ENCODE data around the gene GNRH2.

GNRH2 gene

GRCh38 chr20:3084986-3085360, 41.6 kb downstream of the GNRH2 start:
- Mint-ChIP-seq H3K27me3 (peaks cover 61 to 71% of the 10 kb centered on the region in 2 donors), H3K27ac (no peak overlapping the region), H3K4me1 (ENCODE audit: low read depth in 2 of 2) (peaks cover 4 to 7% of the 10 kb centered on the region in 2 donors), H3K4me3 (no peak overlapping the region), H3K9me3 (no peaks in the 10 kb centered on the region), H3K36me3 (ENCODE audit: insufficient read depth) (no peaks in the 10 kb centered on the region)
- ATAC-seq (replicated peaks): no peak
- no peak for DNase-seq

DNA sequence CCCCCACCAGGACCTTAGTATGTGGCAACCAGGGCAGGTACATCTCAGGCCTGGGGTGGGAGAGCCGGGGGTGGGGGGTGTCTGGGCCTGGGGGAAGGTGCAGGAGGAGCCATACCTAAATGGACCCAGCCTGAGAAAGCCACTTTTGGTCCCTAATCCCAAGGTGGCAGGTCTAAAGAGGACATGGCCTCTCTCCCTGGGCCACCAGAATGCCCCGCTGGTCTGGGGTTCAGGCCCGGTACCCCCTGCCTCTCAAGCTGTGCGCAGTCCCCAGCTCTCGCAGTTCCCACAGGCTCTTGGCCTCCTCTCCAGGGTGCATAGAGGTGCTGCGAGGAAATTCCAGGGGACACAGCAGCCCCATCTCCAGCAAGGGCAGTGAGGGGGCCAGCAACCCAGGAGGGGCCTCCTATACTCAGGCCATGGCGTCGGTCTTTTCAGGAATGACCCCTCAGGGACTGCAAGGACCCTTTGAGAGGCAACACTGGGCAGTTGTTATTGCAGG, 42.2 kb downstream of the GNRH2 start:
- Mint-ChIP-seq H3K27me3 (peaks cover 61 to 71% of the 10 kb centered on the region in 2 donors), H3K4me3 (no peak overlapping the region), H3K4me1 (ENCODE audit: low read depth in 2 of 2) (peaks cover 4 to 7% of the 10 kb centered on the region in 2 donors)

GRCh38 chr20:3088031-3088430, 44.6 kb downstream of the GNRH2 start:
- Mint-ChIP-seq H3K36me3 (ENCODE audit: insufficient read depth) (no peaks in the 10 kb centered on the region), H3K27me3 (peaks cover 61 to 72% of the 10 kb centered on the region in 2 donors)
- DNase-seq: no peak

More for the DNA sequence above, 42.2 kb downstream of the GNRH2 start:
- no peaks in the 10 kb centered on the region for H3K36me3 Mint-ChIP-seq (ENCODE audit: insufficient read depth)
- H3K27ac Mint-ChIP-seq: no peak overlapping the region
- ATAC-seq (replicated peaks) (no peak), DNase-seq (no peak)
- H3K9me3 Mint-ChIP-seq: no peaks in the 10 kb centered on the region

DNA sequence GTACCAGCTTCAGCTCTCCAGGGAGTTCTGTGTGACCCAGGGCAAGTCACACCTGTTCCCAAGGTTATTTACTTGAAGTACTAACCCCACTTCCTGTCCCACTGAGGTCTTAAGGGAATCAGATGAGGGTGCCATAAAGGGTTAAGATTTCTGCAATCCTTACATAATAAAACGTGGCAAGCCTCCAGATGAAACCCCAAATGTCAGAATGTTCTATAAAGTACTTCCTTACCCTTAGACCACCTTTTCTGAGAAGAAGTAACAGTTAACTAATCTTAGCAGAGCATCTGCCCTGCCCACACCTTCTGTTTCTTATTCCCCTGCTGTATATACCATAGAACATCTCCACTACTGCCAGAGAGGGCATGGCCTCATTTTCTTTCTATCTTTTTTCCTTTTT, 47.1 kb downstream of the GNRH2 start:
- DNase-seq: no peak
- H3K4me3 Mint-ChIP-seq: no peak overlapping the region
- H3K36me3 Mint-ChIP-seq (ENCODE audit: insufficient read depth): no peaks in the 10 kb centered on the region
- H3K9me3 Mint-ChIP-seq: no peaks in the 10 kb centered on the region
- no peak overlapping the region for H3K27ac Mint-ChIP-seq
- ATAC-seq (replicated peaks): no peak
- peaks cover 41 to 65% of the 10 kb centered on the region in 2 donors for H3K27me3 Mint-ChIP-seq
- H3K4me1 Mint-ChIP-seq (ENCODE audit: low read depth in 2 of 2): peaks cover 2 to 4% of the 10 kb centered on the region in 2 donors

More at GRCh38 chr20:3088031-3088430, 44.6 kb downstream of the GNRH2 start:
- peaks cover 6 to 8% of the 10 kb centered on the region in 2 donors for H3K4me1 Mint-ChIP-seq (ENCODE audit: low read depth in 2 of 2)
- no peaks in the 10 kb centered on the region for H3K9me3 Mint-ChIP-seq
- no peak overlapping the region for H3K27ac Mint-ChIP-seq
- no peak for ATAC-seq (replicated peaks)
- H3K4me3 Mint-ChIP-seq: no peak overlapping the region

GRCh38 chr20:3092611-3093379, 49.4 kb downstream of the GNRH2 start:
- Mint-ChIP-seq H3K27me3 (peaks cover 47 to 71% of the 10 kb centered on the region in 2 donors), H3K27ac (peak overlapping the region; percentile 4 to 30), H3K4me3 (peak overlapping the region; percentile 63 to 69), H3K36me3 (ENCODE audit: insufficient read depth) (no peaks in the 10 kb centered on the region), H3K9me3 (no peaks in the 10 kb centered on the region), H3K4me1 (ENCODE audit: low read depth in 2 of 2) (peaks cover 2 to 4% of the 10 kb centered on the region in 2 donors)
- no peak for DNase-seq
- peak; percentile 57 for ATAC-seq (replicated peaks)

GRCh38 chr20:3093861-3094361, 50.5 kb downstream of the GNRH2 start:
- peak; percentile 39 for ATAC-seq (replicated peaks)
- Mint-ChIP-seq H3K27ac (peak overlapping the region in 1 of 2 donors; percentile 69), H3K36me3 (ENCODE audit: insufficient read depth) (no peaks in the 10 kb centered on the region), H3K27me3 (peaks cover 47 to 68% of the 10 kb centered on the region in 2 donors), H3K4me3 (no peak overlapping the region), H3K4me1 (ENCODE audit: low read depth in 2 of 2) (peaks cover 2 to 4% of the 10 kb centered on the region in 2 donors), H3K9me3 (no peaks in the 10 kb centered on the region)
- no peak for DNase-seq

DNA sequence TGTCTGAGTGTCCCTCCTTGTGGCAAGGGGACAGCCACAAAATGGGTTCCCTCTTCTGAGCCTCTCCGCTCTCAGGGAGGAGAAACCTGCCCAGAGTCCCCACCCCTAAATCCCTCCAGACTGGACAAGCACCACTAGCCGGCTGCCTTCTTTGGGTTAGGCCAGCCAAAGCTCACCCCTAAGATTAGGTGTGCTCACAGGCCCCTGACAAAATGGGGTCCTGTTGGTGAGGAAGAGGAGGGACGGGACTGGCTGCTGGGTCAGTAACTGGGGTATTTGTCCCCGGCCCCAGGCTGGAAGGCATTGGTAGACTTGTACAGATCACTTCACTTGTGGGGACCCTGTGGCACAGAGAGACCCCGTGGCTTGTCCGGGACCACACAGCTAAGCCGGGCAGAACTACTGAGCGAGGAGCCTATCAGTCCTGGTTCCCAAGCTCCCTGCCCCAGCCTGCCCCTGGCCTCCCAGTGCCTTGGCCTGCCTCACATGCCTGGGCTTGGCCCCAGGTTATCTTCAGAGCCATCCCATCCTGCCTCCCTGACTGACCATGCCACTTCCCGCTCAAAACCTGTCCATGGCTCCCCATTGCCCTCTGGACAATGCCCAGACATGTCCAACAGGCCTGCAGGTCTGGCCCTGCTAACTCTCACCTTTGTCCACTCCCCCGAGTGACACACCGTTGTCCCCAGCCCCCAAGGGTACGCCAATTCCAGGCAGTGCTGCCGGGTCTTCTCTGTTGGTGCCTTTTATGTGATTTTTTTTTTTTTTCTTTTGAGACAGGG, 51.6 kb downstream of the GNRH2 start:
- peaks cover 2 to 4% of the 10 kb centered on the region in 2 donors for H3K4me1 Mint-ChIP-seq (ENCODE audit: low read depth in 2 of 2)
- peaks cover 39 to 59% of the 10 kb centered on the region in 2 donors for H3K27me3 Mint-ChIP-seq
- no peak overlapping the region for H3K4me3 Mint-ChIP-seq
- H3K36me3 Mint-ChIP-seq (ENCODE audit: insufficient read depth): no peaks in the 10 kb centered on the region
- H3K9me3 Mint-ChIP-seq: no peaks in the 10 kb centered on the region
- no peak overlapping the region for H3K27ac Mint-ChIP-seq
- ATAC-seq (replicated peaks) (no peak), DNase-seq (no peak)

Measured in effector memory CD8-positive, alpha-beta T cell (primary cell).